HG03060 (cell line): ENCODE measurements around the gene ITPKB.

Experiments
- ATAC-seq: cut with Tn5 transposase; IDR thresholded peaks from one replicate; pipeline ENCODE4 v1.9.1; 2021; ENCODE audit warnings: low read depth, moderate number of reproducible peaks; ENCODE audit not compliant: unreplicated experiment

Gene ITPKB

GRCh38 chr1:226593541-226593940 is 145.5 kb downstream of the ITPKB start:
- no peak for ATAC-seq

- no peak for ATAC-seq
Measured at GRCh38 chr1:226590614-226591013, 148.5 kb downstream of the ITPKB start.

DNA sequence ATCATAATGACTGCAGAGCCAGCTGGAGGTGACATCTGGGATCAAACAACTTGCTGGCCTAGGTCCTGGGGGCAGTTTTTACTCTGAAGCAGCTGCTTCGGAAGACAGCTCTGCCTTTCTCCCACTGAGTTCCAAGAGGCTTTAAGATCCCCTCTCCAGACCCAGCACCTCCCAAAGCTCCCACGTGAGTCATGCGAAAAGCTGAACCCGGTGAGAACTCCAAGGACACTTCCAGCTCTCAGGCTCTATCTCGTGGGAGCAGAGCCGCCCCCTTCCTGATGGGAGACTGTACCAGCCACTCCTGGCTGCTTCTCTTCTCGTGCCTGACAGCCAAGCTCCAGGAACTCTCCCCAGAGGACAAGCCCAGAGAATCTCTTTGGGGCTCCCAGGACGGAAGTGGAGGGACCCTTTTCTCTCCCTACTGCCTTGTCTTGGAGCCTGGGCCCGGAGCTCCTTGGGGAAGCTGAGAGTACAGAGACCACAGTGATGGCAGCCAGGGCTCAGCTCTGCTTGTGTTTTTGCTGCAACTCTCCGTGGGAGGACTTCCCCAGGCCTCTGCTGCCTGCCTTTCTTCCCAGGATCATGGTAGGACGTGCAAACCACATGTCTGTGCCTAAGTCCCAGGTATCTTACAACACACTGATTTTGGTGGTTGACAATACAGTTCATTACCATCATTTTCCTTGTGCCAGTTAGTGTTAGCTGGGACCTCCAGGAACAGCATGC is 149.9 kb downstream of the ITPKB start:
- no peak for ATAC-seq

DNA sequence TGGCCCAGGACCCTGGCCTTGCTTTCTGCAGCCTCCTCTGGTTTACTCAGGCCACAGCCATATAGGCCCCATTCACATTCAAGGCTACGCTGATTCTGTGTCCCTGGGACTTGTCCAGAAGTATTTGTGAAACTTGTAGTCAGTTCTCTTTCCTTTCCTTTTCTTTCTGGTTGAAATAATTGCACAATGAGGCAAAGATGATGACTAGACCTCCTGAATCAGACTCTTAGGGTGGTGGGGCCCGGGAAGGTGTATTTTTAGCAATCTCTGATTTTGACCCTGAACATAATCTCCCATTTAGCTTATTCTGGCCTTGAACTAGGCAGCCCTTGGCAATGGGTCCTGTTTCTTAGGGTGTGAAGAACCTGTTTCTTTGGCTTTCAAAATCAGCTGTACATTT is 150.6 kb downstream of the ITPKB start:
- ATAC-seq, result no peak

DNA sequence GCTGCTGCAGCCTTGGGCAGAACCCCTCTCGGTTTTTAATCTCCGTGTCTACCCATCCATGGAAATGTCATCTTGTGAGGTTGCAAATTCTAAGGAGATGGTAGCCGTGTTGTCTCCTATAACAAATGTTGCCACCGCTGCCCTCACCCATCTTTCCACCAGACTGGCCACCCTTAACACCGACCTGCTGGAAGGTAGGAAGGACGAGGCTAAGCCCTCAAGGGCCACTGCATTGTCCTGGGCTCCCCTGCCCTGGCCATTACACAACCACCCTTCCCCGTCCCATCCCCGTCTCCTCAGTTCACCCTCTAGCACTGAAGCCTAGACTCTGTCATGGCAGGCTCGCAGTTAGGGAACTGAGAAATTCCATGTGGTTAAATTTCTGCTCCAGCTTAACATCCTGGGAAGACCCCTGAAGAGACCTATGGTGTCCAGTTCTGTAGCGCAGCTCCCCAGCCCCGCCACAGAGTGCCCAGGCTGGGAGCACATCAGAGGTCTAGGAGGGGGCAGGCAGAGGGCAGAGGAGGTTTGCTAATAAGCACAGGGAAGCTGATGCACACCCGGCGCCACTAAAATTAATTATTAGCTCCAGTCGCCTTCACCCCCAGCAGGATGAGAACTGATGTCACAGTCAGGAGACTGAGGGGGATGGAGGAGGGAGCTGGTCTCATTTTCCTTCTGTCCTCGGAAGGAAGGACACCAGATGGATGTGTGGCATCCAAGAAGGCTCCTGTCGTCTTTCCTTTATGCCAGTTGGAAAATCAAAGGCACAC is 152.2 kb downstream of the ITPKB start:
- ATAC-seq, result no peak

DNA sequence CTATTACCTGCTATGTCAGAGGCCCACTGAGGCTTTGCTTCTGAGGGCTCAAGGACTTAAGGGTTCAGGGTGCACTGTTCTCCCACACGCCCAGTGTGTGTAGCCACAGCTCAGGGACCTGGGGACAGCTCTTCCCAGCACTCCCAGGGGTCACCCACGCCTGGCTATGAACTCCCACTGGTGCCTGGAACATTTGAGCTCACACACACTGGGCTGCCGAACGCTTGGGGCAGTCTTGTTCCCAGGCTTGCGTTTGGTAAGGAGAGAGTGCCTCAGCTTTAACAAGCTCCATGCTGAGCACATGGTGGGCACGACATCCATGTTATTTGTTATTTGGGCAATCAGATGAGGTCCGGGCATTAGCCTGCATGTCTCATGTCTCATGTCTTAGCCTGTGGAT is 153.0 kb downstream of the ITPKB start:
- ATAC-seq, result no peak

DNA sequence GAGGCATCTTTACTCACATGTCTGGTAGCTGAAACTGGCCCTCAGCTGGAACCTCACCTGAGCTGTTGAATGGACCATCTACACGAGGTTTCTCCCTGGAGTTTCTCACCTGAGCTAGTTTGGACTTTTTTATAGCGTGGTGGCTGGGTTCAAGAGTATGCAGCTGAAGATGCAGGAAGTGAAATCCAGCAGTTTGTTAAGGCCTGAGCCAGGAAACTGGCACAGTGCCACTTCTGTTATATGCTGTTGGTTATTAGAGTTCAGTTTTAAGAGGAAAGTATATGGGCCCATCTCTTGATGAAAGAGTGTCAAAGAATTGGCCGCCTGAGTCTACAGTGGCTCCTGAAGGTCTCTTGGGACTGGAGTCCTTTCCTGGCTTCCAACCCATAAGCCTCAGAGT is 154.9 kb downstream of the ITPKB start:
- ATAC-seq, result no peak

DNA sequence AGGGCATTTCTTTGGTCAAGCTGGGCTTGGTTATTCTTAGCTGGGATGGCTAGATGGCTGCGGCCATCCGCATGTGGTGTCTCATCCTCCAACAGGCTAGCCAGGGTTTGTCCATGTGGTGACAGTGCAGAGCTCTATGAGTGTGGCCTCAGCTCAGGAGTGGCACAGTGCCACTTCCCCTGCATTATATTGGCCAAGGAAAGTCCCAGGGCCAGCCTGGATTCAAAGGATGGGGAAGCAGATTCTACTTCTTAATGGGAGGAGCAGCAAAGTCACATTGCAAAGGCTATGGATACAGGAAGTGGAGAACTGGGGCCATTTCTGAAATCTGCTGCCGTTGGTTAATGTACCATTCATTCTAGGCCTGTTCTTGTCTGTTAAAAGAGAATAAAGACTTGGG is 156.1 kb downstream of the ITPKB start:
- no peak for ATAC-seq
